ENCODE results near the gene DUOX1. TPM values are rescaled to one million over a fixed set of nuclear protein-coding genes. Genes with fewer than 3 reads are reported as not detected.

Gene DUOX1
- total and polyA plus RNA-seq, 2 of the 13 experiments (the other 11 are each of a cell fraction or from before 2014, with no cell fraction given): 0.03 TPM; not detected in 1

- CTCF ChIA-PET (ENCODE audit: low intra/inter-chr PET ratio, low total read pairs): interaction anchor here (1.5 kb wide), 1 partner anchor 12 kb away, joined by 3 read pairs; no protein-coding TSS in a partner anchor
- peak; percentile 39 for FAIRE-seq
- Histone ChIP-seq H4K20me1 (ENCODE audit: insufficient read depth, low read length) (peaks cover 28% of the 10 kb centered on the region), H3K4me2 (ENCODE audit: low read depth, low read length) (peak overlapping the region; percentile 79), H3K9me3 (ENCODE audit: low read length) (no peaks in the 10 kb centered on the region), H2AFZ (ENCODE audit: low read length) (no peak overlapping the region), H3K79me2 (ENCODE audit: insufficient read depth, low read length) (peaks cover 57% of the 10 kb centered on the region), H3K27ac (ENCODE audit: extremely low read length, insufficient read depth, low read length) (peak overlapping the region; percentile 50), H3K9ac (ENCODE audit: insufficient read depth, low read depth, low read length) (peak overlapping the region; percentile 69), H3K27me3 (ENCODE audit: control insufficient read depth in 1 of 2, insufficient read depth in 2 of 2, low read length in 2 of 2) (peaks cover 0 to 3% of the 10 kb centered on the region in 2 experiments; a peak in 1 of 5 replicates), H3K4me1 (ENCODE audit: insufficient read depth, low read length) (peaks cover 51% of the 10 kb centered on the region), H3K36me3 (replicated peaks in 1 of 2; ENCODE audit: control insufficient read depth in 1 of 2, insufficient read depth in 2 of 2, low read length in 2 of 2) (peaks cover 5 to 6% of the 10 kb centered on the region in 2 experiments; a peak in 3 of 5 replicates), H3K4me3 (replicated peaks in 1 of 3; ENCODE audit: insufficient read depth in 1 of 3, low read depth in 2 of 3, low read length in 3 of 3) (peak overlapping the region; percentile 77 to 83 (median 82))
- no peak for DNase-seq (ENCODE audit: low spot score)
- intact Hi-C loops (cut with micrococcal nuclease; ENCODE audit: unreplicated experiment): loop anchor here (2.0 kb wide), 1 partner anchor 15 kb away; no protein-coding TSS in a partner anchor
- no TSS peak for BruUV-seq (replicated peaks)
- 76% methylated on average over 7 of the region's 8 CpGs for WGBS (ENCODE audit: low lambda C conversion rate)
- in situ Hi-C loops (cut with HindIII; ENCODE audit: extremely low pct_ligation_motif_present, low pct_unique_long_range_greater_than_20kb): no loop called here
- POLR2A ChIA-PET: interaction anchor here (0.8 to 2.9 kb wide), 7 partner anchors 14 to 216 kb away, joined by 3 to 42 read pairs (median 9); a partner anchor contains a TSS
- TF ChIP-seq ZNF660 (CRISPR knock-in tag; IDR thresholded peaks at IDR 0.05; ENCODE audit: borderline replicate concordance, low read depth) (no peak), PITX1 (CRISPR knock-in tag; IDR thresholded peaks at IDR 0.05) (no peak), KDM1A (CRISPR knock-in tag; IDR thresholded peaks at IDR 0.05) (no peak), NKX3-1 (CRISPR knock-in tag; IDR thresholded peaks at IDR 0.05) (no peak), ZBTB33 (CRISPR knock-in tag; IDR thresholded peaks at IDR 0.05) (peak; percentile 82), ZNF234 (CRISPR knock-in tag; conservative IDR thresholded peaks at IDR 0.05) (no peak), NCOR1 (IDR thresholded peaks at IDR 0.05; ENCODE audit: borderline replicate concordance, low read length) (no peak), ZNF879 (CRISPR knock-in tag; IDR thresholded peaks at IDR 0.05) (no peak), POLR2G (IDR thresholded peaks at IDR 0.05; ENCODE audit: low read depth, low read length) (no peak), MIER2 (CRISPR knock-in tag; IDR thresholded peaks at IDR 0.05) (no peak), ZNF780A (CRISPR knock-in tag; IDR thresholded peaks at IDR 0.05) (no peak)
- TF ChIP-seq, protein P1, sequence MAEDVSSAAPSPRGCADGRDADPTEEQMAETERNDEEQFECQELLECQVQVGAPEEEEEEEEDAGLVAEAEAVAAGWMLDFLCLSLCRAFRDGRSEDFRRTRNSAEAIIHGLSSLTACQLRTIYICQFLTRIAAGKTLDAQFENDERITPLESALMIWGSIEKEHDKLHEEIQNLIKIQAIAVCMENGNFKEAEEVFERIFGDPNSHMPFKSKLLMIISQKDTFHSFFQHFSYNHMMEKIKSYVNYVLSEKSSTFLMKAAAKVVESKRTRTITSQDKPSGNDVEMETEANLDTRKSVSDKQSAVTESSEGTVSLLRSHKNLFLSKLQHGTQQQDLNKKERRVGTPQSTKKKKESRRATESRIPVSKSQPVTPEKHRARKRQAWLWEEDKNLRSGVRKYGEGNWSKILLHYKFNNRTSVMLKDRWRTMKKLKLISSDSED (CRISPR knock-in tag; IDR thresholded peaks at IDR 0.05): no peak
- TF ChIP-seq, protein P2, sequence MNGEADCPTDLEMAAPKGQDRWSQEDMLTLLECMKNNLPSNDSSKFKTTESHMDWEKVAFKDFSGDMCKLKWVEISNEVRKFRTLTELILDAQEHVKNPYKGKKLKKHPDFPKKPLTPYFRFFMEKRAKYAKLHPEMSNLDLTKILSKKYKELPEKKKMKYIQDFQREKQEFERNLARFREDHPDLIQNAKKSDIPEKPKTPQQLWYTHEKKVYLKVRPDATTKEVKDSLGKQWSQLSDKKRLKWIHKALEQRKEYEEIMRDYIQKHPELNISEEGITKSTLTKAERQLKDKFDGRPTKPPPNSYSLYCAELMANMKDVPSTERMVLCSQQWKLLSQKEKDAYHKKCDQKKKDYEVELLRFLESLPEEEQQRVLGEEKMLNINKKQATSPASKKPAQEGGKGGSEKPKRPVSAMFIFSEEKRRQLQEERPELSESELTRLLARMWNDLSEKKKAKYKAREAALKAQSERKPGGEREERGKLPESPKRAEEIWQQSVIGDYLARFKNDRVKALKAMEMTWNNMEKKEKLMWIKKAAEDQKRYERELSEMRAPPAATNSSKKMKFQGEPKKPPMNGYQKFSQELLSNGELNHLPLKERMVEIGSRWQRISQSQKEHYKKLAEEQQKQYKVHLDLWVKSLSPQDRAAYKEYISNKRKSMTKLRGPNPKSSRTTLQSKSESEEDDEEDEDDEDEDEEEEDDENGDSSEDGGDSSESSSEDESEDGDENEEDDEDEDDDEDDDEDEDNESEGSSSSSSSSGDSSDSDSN (CRISPR knock-in tag; IDR thresholded peaks at IDR 0.05): 0 out of 2 replicates have a peak, but pooled peaks have one; percentile 2
- TF ChIP-seq, protein P3, sequence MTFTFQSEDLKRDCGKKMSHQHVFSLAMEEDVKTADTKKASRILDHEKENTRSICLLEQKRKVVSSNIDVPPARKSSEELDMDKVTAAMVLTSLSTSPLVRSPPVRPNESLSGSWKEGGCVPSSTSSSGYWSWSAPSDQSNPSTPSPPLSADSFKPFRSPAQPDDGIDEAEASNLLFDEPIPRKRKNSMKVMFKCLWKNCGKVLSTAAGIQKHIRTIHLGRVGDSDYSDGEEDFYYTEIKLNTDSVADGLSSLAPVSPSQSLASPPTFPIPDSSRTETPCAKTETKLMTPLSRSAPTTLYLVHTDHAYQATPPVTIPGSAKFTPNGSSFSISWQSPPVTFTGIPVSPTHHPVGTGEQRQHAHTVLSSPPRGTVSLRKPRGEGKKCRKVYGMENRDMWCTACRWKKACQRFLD (CRISPR knock-in tag; IDR thresholded peaks at IDR 0.05; ENCODE audit: borderline replicate concordance): no peak
- ATAC-seq: peak; percentile 16
Measured at GRCh38 chr15:45185903-45186770, 56.3 kb downstream of the DUOX1 start.
